VCaP (cell line): ENCODE data around the gene RSPO1.
A peak's percentile ranks its signal among the peaks of the same experiment; 100 is the strongest.
"Not testable (repeated sequence)": the region's sequence is repeated elsewhere in the genome, so short reads cannot be mapped to it uniquely, and the experiment has no call there.

Experiments
- H3K27ac ChIP-seq: fragments of 450-650 bp; 2 replicates; pipeline ENCODE4 v1.5.1; 2017
- TF ChIP-seq, protein P1 (sequence below): fragments of 450-650 bp; conservative IDR thresholded peaks from 2 replicates; pipeline ENCODE4 v1.5.1; 2017; ENCODE audit warnings: mild to moderate bottlenecking, moderate library complexity

The RSPO1 gene, protein sequence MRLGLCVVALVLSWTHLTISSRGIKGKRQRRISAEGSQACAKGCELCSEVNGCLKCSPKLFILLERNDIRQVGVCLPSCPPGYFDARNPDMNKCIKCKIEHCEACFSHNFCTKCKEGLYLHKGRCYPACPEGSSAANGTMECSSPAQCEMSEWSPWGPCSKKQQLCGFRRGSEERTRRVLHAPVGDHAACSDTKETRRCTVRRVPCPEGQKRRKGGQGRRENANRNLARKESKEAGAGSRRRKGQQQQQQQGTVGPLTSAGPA

DNA sequence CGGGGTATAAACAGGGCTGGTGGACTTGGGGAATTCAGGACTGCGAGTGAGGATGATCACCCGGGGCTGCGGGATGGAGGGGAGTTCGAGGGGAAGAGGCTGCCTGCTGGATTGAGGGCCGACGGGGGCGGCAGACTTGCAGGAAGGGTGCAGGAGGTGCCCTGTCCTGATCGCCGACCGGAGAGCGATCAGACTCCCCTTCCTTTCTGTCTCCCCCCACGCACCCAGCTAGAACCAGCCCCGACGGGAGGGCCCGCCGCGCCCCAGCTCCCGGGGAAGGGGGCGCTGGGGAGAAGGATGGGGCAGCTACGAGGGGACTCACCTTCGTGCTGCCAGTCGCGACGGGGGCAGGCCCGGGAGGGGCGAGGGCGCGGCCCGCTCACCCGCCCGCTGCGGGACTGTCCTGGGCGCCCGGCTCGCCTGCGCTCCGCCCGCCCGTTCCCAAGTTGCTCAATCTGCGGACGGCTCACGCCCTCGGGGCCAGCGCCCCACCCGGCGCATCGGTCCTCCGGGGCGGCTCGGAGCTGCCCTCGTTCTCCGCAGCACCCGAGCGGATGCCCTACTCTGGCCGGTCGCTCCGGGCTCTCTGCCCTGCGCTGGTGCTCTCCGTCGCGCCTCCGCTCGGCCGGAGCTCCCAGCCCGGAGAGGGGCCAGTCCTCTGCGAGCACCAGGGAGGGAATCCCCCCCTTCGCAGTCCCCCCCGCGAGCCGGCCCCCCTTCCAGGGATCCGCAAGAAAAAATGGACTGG, at the start of gene RSPO1:
TSS of gene RSPO1 (minus strand) at position 649 of the 748 bp plus-strand sequence. CDS start 5,231 bp downstream, outside the sequence.
- TF ChIP-seq, protein P1, sequence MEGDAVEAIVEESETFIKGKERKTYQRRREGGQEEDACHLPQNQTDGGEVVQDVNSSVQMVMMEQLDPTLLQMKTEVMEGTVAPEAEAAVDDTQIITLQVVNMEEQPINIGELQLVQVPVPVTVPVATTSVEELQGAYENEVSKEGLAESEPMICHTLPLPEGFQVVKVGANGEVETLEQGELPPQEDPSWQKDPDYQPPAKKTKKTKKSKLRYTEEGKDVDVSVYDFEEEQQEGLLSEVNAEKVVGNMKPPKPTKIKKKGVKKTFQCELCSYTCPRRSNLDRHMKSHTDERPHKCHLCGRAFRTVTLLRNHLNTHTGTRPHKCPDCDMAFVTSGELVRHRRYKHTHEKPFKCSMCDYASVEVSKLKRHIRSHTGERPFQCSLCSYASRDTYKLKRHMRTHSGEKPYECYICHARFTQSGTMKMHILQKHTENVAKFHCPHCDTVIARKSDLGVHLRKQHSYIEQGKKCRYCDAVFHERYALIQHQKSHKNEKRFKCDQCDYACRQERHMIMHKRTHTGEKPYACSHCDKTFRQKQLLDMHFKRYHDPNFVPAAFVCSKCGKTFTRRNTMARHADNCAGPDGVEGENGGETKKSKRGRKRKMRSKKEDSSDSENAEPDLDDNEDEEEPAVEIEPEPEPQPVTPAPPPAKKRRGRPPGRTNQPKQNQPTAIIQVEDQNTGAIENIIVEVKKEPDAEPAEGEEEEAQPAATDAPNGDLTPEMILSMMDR: no peak
- H3K27ac ChIP-seq: no peak within 1 kb of the TSS

DNA sequence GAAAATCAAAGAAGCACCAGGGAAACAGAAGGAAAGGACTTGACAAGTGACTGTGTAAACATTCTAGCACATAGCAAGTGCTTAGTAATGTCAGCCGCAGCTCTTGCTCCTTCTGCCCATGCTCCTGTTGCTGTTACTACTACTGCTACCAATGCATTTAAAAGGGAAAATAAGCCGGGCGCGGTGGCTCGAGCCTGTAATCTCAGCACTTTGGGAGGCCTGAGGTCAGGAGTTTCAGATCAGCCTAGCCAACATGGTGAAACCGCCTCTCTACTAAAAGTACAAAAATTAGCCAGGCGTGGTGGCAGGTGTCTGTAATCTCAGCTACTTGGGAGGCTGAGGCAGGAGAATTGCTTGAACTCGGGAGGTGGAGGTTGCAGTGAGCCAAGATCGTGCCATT, 49.5 kb upstream of the RSPO1 start:
- not testable (repeated sequence) for H3K27ac ChIP-seq

DNA sequence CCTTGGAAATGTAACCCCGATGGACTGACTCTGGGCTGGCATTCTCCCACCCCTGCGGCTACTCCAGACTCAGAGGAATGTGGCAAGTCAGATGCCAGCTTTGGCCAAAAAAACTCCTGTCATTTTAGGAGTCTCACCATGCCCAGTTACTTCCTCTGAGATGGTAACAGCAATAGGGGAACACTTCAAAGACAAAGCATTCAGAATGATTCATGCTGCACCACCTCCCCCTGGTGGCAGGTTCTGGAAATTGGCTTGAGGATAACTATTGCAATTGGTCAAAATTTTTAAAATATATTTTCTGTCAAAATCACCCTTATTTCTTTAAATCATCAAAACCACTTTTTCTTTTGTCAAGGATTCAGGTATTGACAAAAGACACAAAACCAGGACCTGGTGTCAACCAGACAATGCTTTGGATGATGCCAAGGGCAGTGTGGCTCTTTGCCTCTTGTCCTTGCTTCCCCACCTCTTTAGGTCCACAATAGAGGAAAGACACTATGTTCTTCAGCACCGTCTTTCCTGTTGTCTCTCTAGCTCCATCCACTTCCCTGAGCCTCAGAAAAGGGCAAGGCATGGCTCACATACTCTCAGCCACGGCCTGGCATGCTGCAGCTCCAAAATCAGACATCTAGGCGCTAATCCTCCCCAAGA, 47.8 kb upstream of the RSPO1 start:
- H3K27ac ChIP-seq: no peak overlapping the region
- TF ChIP-seq, protein P1: peak; percentile 88

DNA sequence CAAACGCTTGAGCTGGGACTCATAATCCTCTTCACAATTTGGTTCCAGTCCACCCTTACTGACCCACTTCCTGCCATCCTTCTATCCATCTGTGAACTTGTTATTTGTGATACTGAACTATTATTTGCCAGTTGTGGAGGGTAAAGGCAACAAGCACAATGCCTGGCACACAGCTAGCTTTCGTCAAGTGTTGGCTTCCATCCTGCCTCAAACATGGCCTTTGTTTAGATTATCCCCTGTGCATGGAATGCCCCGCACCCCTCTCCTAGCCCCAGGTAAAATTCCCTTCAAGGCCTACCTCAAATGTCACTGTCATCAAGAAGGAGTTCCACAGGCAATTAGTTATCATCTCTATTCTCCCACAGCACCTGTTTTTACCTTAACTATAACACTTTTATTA, 46.2 kb upstream of the RSPO1 start:
- TF ChIP-seq, protein P1: no peak
- no peak overlapping the region for H3K27ac ChIP-seq

DNA sequence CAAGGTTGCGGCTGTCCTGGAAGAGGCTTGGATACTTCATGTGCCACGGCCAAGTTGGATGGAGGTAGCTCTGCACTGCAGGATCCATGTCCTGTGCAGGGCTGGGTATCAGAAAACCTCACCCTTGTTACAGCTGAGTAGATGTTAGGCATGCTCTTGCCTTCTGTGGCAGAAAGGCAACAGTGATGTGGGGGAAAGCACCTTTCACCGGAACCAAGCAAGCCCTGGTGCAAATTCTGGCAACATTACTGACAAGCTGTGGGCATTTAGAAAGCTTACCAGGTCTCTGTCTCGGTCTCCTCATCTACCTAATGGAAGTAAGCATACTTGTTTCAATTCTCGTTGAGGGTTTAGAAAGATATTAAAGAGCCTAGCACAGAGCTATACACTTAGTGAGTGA, 43.1 kb upstream of the RSPO1 start:
- TF ChIP-seq, protein P1: no peak
- no peak overlapping the region for H3K27ac ChIP-seq

DNA sequence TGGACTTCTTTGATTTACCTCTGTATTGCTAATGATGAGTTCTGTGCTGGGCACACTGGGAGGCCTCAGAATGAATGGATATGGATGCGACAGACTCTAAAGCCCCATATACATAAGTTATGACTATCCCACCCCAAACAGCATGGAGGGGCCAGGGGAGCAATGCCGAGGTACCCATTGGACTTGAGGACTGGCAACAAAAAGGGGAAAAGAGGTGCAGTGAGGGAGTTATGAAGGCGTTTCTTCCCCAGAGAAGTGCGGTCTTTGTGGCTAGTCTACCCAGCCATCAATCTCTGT, 42.4 kb upstream of the RSPO1 start:
- H3K27ac ChIP-seq: no peak overlapping the region
- TF ChIP-seq, protein P1: no peak

DNA sequence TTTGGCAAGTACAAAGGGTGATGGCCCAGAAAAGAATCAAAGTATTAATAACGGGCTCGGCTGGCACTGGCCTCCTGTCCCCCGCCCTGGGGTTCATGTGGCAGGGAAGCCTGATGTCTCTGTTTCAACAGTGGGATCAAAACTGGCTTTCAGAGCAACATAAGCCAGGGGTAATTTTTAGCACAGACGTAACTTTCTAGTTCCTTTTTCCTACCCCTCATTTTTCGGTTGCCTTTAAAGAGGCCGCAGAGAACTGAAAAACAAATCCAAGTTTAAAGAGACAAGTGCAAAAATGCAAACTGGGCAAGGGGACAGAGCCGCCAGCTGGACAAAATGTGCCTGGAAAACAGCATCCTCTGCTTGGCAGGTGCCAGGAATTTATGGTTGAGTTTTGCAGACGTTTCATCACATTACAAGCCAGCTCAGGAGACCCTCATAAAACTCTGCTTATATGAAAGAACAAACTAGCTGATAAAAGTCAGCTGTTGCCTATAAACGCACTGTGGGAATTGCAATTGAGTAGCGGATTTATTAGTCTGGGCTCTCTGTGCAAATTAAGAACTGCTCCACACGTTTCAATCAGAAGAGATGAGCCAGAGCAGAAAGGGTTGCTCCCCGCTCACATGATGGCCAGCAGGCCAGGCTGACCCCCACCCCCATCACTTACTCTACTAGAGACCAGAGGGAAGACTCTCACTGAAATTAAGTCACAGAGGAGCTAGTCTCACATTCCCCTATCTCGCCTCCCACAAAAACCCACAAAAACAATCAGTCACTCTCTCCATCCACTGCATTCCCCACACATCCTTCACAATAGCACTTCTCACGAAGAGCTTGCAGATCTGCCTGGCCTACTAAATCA, 41.8 kb upstream of the RSPO1 start:
- TF ChIP-seq, protein P1: peak; percentile 45
- H3K27ac ChIP-seq: peak overlapping the region; percentile 23; the same call in 1 of the 2 replicates
